Measurements from ENCODE around the gene FYN. TPM values are rescaled to one million over a fixed set of nuclear protein-coding genes. Genes with fewer than 3 reads are reported as not detected.
A peak's percentile ranks its signal among the peaks of the same experiment; 100 is the strongest.

Gene FYN
- polyA plus RNA-seq, 3 donors: 88.4 to 149 (median 114) TPM

- Mint-ChIP-seq H3K27ac (peak overlapping the region in 3 of 7 donors; percentile 42 to 80 (median 80)), H3K4me1 (peaks cover 33% of the 10 kb centered on the region), H3K27me3 (ENCODE audit: low read depth in 3 of 3) (no peaks in the 10 kb centered on the region), H3K4me3 (no peak overlapping the region), H3K36me3 (peaks cover 42 to 53% of the 10 kb centered on the region in 2 donors), H3K9me3 (peaks cover 0 to 4% (median 0%) of the 10 kb centered on the region in 7 donors)
- H3K4me1 ChIP-seq (ENCODE audit: control insufficient read depth in 1 of 2, insufficient read depth in 2 of 2, low read length in 2 of 2): peaks cover 21 to 24% of the 10 kb centered on the region in 2 donors
- no peak for TF ChIP-seq CTCF (IDR thresholded peaks at IDR 0.05)
- H3K36me3 ChIP-seq (replicated peaks in 1 of 2; ENCODE audit: control insufficient read depth in 1 of 2, insufficient read depth in 2 of 2, low read length in 2 of 2): peaks cover 2 to 31% of the 10 kb centered on the region in 2 donors
- no peak overlapping the region for H3K4me3 ChIP-seq (replicated peaks in 1 of 3; ENCODE audit: low read depth in 2 of 3, low read length in 3 of 3)
- peaks cover 85% of the 10 kb centered on the region for H4K20me1 ChIP-seq (ENCODE audit: insufficient read depth, low read length)
- no peaks in the 10 kb centered on the region for H3K27me3 ChIP-seq (ENCODE audit: control insufficient read depth in 2 of 2, insufficient read depth in 2 of 2, low read length in 2 of 2)
- no CpG with 5 or more reads among the region's 4 CpGs for WGBS (ENCODE audit: insufficient coverage)
- DNase-seq: no peak
- H3K79me2 ChIP-seq (ENCODE audit: insufficient read depth, low read length): peaks cover 54% of the 10 kb centered on the region
- no peaks in the 10 kb centered on the region for H3K9me3 ChIP-seq (replicated peaks in 1 of 2; ENCODE audit: control insufficient read depth in 1 of 2, insufficient read depth in 1 of 2, low read length in 2 of 2)
- no peak overlapping the region for H3K4me2 ChIP-seq (replicated peaks; ENCODE audit: extremely low read depth, low read length, poor library complexity, severe bottlenecking)
- intact Hi-C loops (cut with micrococcal nuclease): no loop called here
- no peak overlapping the region for H2AFZ ChIP-seq (ENCODE audit: insufficient read depth, low read depth, low read length, poor library complexity, severe bottlenecking)
- H3K27ac ChIP-seq (ENCODE audit: low read depth in 1 of 2, low read length in 2 of 2): peak overlapping the region in 1 of 2 donors; percentile 76
- H3K9ac ChIP-seq (ENCODE audit: insufficient read depth, low read length, poor library complexity, severe bottlenecking): no peak overlapping the region
Measured at GRCh38 chr6:111825439-111826086, 47.7 kb downstream of the FYN start.

GRCh38 chr6:111824608-111825337 is 48.5 kb downstream of the FYN start:
- H3K9me3 ChIP-seq (replicated peaks in 1 of 2; ENCODE audit: control insufficient read depth in 1 of 2, insufficient read depth in 1 of 2, low read length in 2 of 2): no peaks in the 10 kb centered on the region
- H3K4me1 Mint-ChIP-seq: peaks cover 33% of the 10 kb centered on the region
- no peak overlapping the region for H3K4me2 ChIP-seq (replicated peaks; ENCODE audit: extremely low read depth, low read length, poor library complexity, severe bottlenecking)
- intact Hi-C loops (cut with micrococcal nuclease): no loop called here
- H3K36me3 ChIP-seq (replicated peaks in 1 of 2; ENCODE audit: control insufficient read depth in 1 of 2, insufficient read depth in 2 of 2, low read length in 2 of 2): peaks cover 2 to 24% of the 10 kb centered on the region in 2 donors
- peak overlapping the region in 1 of 2 donors; percentile 76 for H3K27ac ChIP-seq (ENCODE audit: low read depth in 1 of 2, low read length in 2 of 2)
- peaks cover 0 to 3% (median 0%) of the 10 kb centered on the region in 7 donors for H3K9me3 Mint-ChIP-seq
- peaks cover 85% of the 10 kb centered on the region for H4K20me1 ChIP-seq (ENCODE audit: insufficient read depth, low read length)
- H3K27me3 ChIP-seq (ENCODE audit: control insufficient read depth in 2 of 2, insufficient read depth in 2 of 2, low read length in 2 of 2): no peaks in the 10 kb centered on the region
- no peak overlapping the region for H3K4me3 Mint-ChIP-seq
- peak overlapping the region; percentile 18 to 97 (median 73) for H3K27ac Mint-ChIP-seq
- H3K36me3 Mint-ChIP-seq: peaks cover 35 to 47% of the 10 kb centered on the region in 2 donors
- WGBS (ENCODE audit: insufficient coverage): 95% methylated on average over 3 of the region's 4 CpGs
- no peak for DNase-seq
- H3K9ac ChIP-seq (ENCODE audit: insufficient read depth, low read length, poor library complexity, severe bottlenecking): peak overlapping the region; percentile 2
- H3K79me2 ChIP-seq (ENCODE audit: insufficient read depth, low read length): peaks cover 56% of the 10 kb centered on the region
- H3K4me3 ChIP-seq (replicated peaks in 1 of 3; ENCODE audit: low read depth in 2 of 3, low read length in 3 of 3): no peak overlapping the region
- H2AFZ ChIP-seq (ENCODE audit: insufficient read depth, low read depth, low read length, poor library complexity, severe bottlenecking): no peak overlapping the region
- no peak for TF ChIP-seq CTCF (IDR thresholded peaks at IDR 0.05)
- peaks cover 21 to 24% of the 10 kb centered on the region in 2 donors for H3K4me1 ChIP-seq (ENCODE audit: control insufficient read depth in 1 of 2, insufficient read depth in 2 of 2, low read length in 2 of 2)
- H3K27me3 Mint-ChIP-seq (ENCODE audit: low read depth in 3 of 3): no peaks in the 10 kb centered on the region

All from CD14-positive monocyte (primary cell).